Measurements from ENCODE around the gene IL22RA2.
"Not testable (repeated sequence)": the region's sequence is repeated elsewhere in the genome, so short reads cannot be mapped to it uniquely, and the experiment has no call there.

IL22RA2 gene

DNA sequence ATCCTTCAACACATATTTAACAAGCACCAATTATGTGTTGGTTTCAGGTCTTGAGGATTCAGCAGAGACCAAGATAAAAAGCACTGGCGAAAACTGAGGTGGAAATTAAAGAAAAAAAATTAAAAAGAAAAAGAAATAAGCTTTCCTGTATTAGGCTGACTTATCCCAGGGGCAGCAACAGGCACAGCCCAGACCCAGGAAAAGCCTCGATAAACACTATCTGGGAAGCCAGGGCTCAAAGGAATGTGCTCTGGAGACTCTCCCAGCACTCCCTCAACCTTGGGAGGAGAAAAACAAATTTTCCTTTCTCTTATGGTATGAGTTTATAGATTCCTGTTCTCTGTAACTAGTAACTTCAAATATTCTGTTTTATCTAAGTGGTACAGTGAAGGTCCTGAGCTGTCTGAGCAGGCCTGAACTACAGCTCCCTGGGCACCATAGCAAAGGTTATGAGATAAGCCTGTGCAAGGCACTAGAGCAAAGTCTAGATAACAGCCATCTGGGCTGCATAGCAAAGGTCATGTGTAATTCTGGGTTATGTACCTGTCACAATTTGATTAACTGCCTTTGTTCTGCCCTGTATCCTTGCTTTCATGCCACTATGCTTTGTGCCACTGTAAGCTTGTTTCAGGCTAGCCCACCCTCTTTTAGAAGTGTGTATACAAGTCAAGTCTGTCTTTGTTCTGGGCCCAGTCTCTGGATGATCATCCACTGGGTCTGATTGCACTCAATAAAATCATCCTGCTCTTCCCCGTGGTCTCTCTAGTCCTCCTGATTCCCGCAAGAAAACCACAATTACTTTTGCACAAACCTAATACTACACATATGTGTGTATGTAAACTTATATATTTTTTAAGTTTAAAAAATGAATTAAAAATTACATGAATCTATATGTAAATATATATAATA, 54.0 kb downstream of the IL22RA2 start:
- no peak for DNase-seq

- no peak for DNase-seq
Observed at GRCh38 chr6:137117581-137117980, 55.9 kb downstream of the IL22RA2 start.

DNA sequence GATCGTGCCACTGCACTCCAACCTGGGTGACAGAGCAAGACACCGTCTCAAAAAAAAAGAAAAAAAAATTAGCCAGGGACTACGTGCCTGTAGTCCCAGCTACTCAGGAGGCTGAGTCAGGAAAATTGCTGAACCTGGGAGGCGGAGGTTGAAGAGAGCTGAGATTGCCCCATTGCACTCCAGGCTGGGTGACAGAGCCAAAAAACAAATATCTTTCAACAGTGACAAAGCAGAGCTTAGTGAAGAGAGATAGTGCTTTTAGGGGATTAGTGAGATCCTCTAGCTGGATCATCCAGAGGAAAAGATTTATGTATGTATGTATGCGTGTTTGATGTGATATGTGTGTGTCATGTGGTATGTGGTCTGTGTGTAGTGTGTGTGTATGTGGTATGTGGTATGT, 56.6 kb downstream of the IL22RA2 start:
- no peak for DNase-seq

GRCh38 chr6:137115658-137116057, 57.8 kb downstream of the IL22RA2 start:
- DNase-seq: no peak

DNA sequence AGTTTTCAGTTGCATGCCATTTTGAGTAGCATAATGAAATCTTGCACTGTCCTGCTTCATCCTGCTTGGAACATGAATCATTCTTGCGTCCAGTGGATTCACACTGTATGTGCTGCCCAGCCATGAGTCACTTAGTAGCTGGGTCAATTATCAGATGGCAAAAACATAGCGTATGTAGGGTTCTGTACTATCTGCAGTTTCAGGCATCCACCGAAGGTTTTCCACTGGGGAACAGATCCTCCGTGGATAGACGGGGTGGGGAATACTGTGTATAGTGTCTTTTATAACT, 61.4 kb downstream of the IL22RA2 start:
- DNase-seq: no peak

DNA sequence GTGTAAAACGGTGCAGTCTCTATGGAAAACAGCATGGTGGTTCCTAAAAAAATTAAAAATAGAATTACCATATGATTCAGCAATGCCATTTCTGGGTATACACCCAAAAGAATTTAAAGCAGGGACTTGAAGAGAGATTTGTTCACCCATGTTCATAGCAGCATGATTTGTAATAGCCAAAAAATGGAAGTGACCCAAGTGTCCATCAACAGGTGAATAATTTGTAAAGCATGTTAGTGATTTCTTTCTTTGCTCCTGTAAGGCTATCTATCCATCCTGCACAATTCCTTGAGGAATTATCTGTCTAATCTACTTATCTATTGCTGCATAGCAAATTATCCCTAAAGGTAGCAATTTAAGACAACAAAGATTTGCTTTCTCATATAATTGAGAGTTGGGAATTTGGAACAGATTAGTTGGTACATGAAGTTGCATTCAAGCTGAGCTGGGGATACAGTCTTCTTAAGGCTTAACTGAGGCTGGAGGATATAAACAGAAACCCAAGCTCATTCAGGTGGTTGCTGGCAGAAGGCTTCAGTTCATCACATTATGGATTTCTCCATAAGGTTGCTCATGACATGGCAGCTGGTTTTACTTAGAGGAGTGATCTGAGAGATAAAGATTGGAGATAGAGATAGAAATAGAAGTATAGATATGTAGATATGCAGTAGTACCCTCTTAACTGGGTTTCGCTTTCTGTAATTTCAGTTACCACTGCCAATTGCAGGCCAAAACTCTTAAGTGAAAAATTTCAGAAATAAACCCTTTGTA, 62.0 kb downstream of the IL22RA2 start:
- no peak for DNase-seq

GRCh38 chr6:137107767-137108105, 65.7 kb downstream of the IL22RA2 start:
- DNase-seq: no peak

DNA sequence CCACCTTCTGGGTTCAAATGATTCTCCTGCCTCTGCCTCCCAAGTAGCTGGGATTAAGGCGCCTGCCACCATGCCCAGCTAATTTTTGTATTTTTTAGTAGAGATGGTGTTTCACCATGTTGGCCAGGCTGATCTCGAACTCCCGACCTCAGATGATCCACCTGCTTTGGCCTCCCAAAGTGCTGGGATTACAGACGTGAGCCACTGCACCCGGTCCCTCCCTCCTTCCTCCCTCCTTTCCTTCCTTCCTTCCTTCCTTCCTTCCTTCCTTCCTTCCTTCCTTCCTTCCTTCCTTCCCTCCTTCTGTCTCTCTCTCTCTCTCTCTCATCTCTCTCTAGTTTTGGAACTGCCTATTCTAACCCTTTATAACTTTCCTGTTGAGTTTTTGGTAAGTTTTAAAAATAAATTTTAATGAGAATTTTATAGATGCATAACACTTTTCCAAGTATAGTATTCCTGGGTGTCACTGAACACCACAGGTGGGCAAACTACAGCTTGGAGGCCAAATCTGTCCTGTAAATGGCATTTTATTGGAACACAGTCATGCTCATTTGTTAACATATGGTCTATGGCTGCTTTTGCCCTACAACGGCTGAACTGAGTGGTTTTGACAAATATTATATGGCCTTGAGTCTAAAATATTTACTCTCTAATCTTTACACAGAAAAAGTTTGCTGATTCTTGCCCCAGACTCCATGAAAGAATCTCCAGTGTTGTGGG, 66.2 kb downstream of the IL22RA2 start:
- not testable (repeated sequence) for DNase-seq

- no peak for DNase-seq
Observed at GRCh38 chr6:137106183-137106582, 67.3 kb downstream of the IL22RA2 start.

DNA sequence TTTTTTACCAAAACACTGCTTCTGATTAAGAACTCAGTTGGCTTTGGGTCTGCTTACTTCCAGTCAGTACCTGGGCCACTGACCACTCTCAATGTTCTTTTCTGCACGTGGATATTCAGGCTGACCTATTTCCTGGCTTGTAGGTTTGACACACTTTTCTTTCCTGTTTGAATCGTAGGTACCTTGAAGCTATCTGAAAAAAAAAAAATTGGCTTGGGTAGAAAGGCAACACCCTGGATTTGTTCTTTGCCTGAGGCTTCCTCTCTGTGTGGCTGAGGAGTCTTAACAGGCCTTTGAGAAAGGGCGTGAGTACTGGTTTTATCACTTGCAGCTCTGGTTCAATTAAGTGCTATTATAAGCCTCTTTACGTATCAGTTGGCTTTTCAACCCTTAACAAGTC, 68.1 kb downstream of the IL22RA2 start:
- peak in 1 of 2 donors; percentile 7 for DNase-seq

GRCh38 chr6:137104926-137105325, 68.5 kb downstream of the IL22RA2 start:
- DNase-seq: no peak

GRCh38 chr6:137102851-137103492, 70.5 kb downstream of the IL22RA2 start:
- DNase-seq: peak; percentile 13 to 57

- no peak for DNase-seq
Observed at GRCh38 chr6:137102050-137102848, 71.2 kb downstream of the IL22RA2 start.

- no peak for DNase-seq
Observed at GRCh38 chr6:137099689-137100403, 73.6 kb downstream of the IL22RA2 start.

DNA sequence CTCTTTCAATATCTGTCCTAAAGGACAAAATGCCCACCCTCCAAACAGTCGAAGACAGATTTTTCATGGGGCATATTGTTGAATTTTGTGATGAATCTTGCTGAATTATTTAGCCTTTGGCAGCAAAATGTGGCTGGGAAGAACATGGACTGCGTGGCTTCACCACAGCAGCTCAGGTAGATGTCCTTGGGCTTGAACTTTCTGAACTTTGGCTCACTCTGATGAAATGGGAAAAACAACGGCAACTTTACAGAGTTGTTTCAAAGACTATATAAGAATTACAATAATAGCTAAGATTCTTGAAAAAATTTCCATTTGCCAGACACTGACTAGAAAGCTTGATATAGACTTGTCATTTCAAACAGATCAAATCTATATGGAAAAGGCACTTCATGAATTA, 75.9 kb downstream of the IL22RA2 start:
- DNase-seq: no peak

- DNase-seq: no peak
Observed at GRCh38 chr6:137097057-137097456, 76.4 kb downstream of the IL22RA2 start.

DNA sequence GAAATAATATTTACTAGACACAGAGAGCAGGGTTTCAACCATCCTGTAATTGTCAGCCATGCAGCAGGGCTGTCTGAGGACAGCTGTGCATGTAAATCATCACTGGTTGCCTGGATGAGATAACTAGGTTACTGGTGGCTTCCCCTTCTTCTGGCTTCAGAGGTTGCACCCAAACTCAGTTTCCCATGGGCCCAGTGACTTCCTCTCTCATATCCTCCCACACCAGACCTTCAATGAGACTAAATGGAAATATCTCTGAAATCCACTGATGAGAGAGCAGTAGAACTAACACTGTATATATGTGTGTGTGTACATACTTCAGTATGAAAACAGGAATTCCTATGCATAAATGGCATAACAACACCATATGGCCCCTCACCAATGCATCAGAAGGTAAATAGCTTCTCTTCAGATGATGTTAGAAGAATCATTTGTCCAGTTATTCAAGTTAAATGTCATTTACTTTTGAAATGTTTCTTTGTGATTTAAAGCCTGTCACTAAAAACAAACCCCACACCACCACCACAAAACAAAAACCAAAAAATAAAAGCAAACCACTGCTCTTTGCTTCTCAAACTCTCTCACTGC, 77.7 kb downstream of the IL22RA2 start:
- peak in 1 of 2 donors; percentile 31 for DNase-seq

GRCh38 chr6:137095093-137095492, 78.4 kb downstream of the IL22RA2 start:
- no peak for DNase-seq

DNA sequence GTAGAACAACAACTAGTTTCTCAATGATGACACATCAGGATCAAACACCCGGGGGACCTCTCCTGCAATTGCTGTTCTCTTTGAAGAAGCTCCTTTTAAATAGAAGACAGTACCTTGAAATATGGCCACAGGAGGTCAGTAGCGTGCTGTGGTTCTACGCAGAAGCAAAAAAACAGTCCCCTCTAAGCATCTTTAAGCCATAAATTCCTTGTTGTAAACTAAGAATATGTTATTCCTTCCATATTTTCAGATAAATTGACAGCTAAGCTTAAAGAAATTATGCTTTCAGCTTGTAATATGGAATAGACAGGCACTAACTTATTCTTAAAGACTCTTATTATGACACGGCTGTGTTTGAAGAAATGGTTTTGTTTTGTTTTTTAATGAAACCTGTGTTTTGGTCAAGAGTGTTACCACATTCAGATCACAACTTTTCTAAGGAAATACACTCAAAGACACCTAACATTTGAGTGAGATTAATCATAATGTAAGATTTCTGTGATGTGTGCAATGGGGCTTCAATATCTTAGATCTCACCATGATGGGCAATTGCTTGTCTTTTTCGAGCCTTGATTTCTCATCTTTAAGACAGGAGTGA, 78.9 kb downstream of the IL22RA2 start:
- peak; percentile 58 to 68 for DNase-seq
